RWPE1 (cell line): ENCODE data around the gene FUS.

Source experiments
- CTCF ChIA-PET: fragments of 350-600 bp; sonication (Branson Sonifier 250); formaldehyde crosslinking; extraction: SDS; loops from one replicate; lab custom pipeline; 2021; lab: Yijun Ruan, JAX
- POLR2A ChIA-PET: fragments of 400-600 bp; formaldehyde crosslinking; extraction: SDS; loops from one replicate; lab custom pipeline; 2020; ENCODE audit warnings: antibody characterized with exemption; ENCODE audit not compliant: low non-redundant PET; lab: Yijun Ruan, JAX
- DNase-seq: peaks from one replicate; pipeline ENCODE4 v3.0.0; 2012; ENCODE audit warnings: low spot score
- H3K27ac ChIP-seq: fragments of 450-650 bp; 2 replicates; pipeline ENCODE4 v1.5.1; 2017
- TF ChIP-seq, protein P1 (sequence below): fragments of 450-650 bp; conservative IDR thresholded peaks from 2 replicates; pipeline ENCODE4 v1.5.1; 2017; ENCODE audit warnings: low read depth, mild to moderate bottlenecking

Gene FUS

DNA sequence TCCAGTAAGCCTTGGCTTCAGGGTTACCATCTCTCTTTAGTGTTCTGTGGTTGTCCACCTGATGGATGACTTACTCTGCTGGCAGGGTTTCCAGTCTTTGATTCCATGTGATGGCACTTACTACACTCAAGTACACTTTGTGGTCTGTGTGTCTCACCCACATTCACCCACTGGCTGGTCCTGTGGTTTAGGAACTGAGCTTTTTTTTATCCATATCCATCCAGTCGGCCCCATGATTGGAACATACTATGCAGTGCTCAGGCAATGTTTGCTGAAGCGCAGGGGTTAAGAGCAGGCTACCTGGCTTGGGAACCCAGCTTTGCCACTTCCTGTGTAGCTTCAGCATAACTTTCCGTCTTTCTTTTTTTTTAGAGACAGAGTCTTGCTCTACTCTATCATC lies 2.8 kb upstream of the FUS start:
- POLR2A ChIA-PET = interaction anchor here (0.6 kb wide), 1 partner anchor 121 kb away, joined by 8 read pairs; no protein-coding TSS in a partner anchor
- H3K27ac ChIP-seq = no peak overlapping the region
- CTCF ChIA-PET = interaction anchor here (1.8 kb wide), 1 partner anchor 35 kb away, joined by 4 read pairs; no protein-coding TSS in a partner anchor
- TF ChIP-seq, protein P1, sequence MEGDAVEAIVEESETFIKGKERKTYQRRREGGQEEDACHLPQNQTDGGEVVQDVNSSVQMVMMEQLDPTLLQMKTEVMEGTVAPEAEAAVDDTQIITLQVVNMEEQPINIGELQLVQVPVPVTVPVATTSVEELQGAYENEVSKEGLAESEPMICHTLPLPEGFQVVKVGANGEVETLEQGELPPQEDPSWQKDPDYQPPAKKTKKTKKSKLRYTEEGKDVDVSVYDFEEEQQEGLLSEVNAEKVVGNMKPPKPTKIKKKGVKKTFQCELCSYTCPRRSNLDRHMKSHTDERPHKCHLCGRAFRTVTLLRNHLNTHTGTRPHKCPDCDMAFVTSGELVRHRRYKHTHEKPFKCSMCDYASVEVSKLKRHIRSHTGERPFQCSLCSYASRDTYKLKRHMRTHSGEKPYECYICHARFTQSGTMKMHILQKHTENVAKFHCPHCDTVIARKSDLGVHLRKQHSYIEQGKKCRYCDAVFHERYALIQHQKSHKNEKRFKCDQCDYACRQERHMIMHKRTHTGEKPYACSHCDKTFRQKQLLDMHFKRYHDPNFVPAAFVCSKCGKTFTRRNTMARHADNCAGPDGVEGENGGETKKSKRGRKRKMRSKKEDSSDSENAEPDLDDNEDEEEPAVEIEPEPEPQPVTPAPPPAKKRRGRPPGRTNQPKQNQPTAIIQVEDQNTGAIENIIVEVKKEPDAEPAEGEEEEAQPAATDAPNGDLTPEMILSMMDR = no peak
- no peak for DNase-seq

DNA sequence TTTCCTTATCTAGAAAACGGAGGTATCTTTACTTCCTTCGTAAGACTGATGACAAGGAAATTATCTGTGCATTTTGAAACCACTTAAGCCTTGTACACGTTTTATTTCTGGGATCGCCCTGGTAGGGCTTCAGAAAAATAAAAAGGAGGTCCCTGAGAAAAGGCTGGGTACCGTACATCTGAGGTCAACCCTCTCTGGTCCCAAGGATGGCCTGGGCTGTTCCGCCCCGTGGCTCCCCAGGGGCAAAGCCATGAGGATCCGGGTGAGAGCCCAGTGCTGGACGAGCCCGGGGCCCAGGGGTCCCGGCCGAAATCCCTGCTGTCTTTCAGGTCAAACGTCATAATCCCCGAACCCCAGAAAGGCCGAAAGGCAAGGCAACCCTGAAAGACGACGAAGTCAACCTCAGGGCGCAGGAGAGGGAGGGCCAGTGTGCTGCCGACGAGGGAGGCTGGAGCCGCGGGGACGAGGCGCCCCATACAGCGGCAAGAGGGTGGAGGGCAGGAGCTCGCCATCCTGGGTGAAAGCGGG lies 656 bp upstream of the FUS start:
- DNase-seq = peak; percentile 35
- peak overlapping the region; percentile 93 for H3K27ac ChIP-seq
- TF ChIP-seq, protein P1 = no peak
- POLR2A ChIA-PET = interaction anchor here (0.5 to 0.6 kb wide), 3 partner anchors 23 to 87 kb away, joined by 3 to 7 read pairs (median 3); partner anchors contain the start of gene PYCARD
- CTCF ChIA-PET = interaction anchor here (1.4 kb wide), 1 partner anchor 194 kb away, joined by 5 read pairs; the partner anchor contains the start of gene HSD3B7

DNA sequence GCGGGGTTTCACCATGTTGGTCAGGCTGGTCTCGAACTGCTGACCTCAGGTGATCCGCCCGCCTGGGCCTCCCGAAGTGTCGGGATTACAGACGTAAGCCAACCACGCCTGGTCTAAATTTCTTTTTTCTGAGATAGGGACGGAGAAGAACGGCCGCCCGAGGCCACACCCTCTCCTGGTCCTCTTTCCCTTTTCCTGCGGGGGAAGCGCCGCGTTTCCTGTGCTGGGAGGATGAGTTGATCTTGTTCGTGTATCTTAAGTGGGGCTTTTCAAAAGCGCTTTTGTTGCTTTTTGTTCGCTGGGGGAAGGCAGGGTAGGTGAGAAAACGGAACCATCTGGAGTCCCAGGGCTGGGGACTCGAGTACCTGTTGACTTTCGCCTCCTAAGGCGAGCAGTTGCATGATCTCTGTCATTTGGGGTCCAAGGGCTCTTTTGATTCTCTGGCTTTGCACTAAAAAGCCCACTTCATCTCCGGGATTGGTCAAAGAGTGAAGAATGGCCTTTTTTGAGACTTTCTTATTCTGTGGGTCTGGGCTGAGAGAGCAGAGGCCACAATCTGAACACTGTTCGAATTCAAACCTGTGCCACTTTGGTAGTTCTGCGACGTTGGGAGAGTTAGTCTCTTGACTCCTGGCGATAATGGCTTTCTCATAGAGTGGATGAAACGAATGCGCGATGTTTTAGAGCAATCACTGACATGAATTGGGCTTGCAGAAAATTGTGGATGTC lies 1.3 kb downstream of the FUS start:
- TF ChIP-seq, protein P1 = no peak
- POLR2A ChIA-PET = no interaction called here
- CTCF ChIA-PET = interaction anchor here (0.6 to 1.0 kb wide), 2 partner anchors 9 to 256 kb away, joined by 3 read pairs; no protein-coding TSS in a partner anchor
- DNase-seq = peak; percentile 34
- H3K27ac ChIP-seq = peak overlapping the region; percentile 93

DNA sequence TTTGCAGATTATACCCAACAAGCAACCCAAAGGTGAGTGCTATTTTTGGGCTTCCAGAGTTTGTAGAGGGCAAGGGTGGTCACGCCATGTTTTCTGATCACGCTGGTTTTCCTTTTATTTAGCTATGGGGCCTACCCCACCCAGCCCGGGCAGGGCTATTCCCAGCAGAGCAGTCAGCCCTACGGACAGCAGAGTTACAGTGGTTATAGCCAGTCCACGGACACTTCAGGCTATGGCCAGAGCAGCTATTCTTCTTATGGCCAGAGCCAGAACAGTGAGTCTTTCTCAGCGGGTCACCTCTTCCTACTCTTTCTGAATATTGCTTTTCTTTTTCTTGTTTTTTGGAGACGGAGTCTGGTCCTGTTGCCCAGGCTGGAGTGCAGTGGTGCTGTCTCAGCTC lies 2.5 kb downstream of the FUS start:
- ChIA-PET CTCF (interaction anchor here (1.1 kb wide), 1 partner anchor 198 kb away, joined by 3 read pairs; the partner anchor contains the start of gene HSD3B7), POLR2A (no interaction called here)
- H3K27ac ChIP-seq = peak overlapping the region; percentile 50
- DNase-seq = no peak
- TF ChIP-seq, protein P1 = no peak

DNA sequence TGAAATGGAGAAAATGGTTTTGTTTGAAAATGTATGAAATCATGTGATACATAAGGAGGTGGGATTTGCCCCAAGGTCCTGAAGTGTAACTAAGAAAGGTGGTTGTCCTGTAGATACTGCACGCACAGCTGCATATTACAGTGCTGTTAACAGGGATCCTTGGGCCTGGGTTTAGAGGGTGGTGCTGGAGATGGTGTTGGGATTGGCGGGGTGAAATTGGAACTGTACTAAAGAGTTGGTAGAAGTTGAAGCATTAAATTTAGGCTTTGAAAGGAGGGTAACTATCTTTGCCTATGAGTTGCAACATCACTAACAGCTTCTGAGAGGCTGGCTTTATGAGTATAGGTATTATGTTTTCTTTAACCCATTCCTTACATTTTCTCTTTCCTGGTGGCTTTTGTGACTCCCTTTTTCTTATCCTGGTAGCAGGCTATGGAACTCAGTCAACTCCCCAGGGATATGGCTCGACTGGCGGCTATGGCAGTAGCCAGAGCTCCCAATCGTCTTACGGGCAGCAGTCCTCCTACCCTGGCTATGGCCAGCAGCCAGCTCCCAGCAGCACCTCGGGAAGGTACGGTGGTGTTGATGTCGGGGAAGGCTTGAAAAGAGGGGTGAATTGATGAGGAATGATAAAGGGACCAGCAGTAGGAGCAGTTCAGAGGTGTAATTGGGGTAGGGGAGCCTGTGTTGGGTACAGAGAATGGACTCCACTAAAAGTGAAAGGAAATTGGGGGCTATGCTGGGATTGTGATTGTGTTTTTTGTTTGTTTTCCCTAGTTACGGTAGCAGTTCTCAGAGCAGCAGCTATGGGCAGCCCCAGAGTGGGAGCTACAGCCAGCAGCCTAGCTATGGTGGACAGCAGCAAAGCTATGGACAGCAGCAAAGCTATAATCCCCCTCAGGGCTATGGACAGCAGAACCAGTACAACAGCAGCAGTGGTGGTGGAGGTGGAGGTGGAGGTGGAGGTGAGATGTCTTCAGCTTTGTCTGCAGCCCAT lies 3.8 kb downstream of the FUS start:
- CTCF ChIA-PET = interaction anchor here (0.7 kb wide), 1 partner anchor 33 kb away, joined by 3 read pairs; no protein-coding TSS in a partner anchor
- TF ChIP-seq, protein P1 = no peak
- POLR2A ChIA-PET = interaction anchor here (0.5 to 0.6 kb wide), 2 partner anchors 31 to 143 kb away, joined by 4 to 7 read pairs; no protein-coding TSS in a partner anchor
- H3K27ac ChIP-seq = peak overlapping the region; percentile 24
- no peak for DNase-seq
